ENCODE data around the gene SNX25.
A peak's percentile ranks its signal among the peaks of the same experiment; 100 is the strongest.

The SNX25 gene

GRCh38 chr4:185259719-185260118 lies 50.3 kb downstream of the SNX25 start:
- H3K27ac ChIP-seq, result peak overlapping the region; percentile 39; the same call in 1 of the 2 replicates

GRCh38 chr4:185261946-185262345 lies 52.5 kb downstream of the SNX25 start:
- no peak overlapping the region for H3K27ac ChIP-seq
- no peak for TF ChIP-seq CTCF (conservative IDR thresholded peaks at IDR 0.05)

More at GRCh38 chr4:185259719-185260118, 50.3 kb downstream of the SNX25 start:
- TF ChIP-seq CTCF (conservative IDR thresholded peaks at IDR 0.05), result no peak

GRCh38 chr4:185263419-185263818 lies 54.0 kb downstream of the SNX25 start:
- H3K27ac ChIP-seq, result no peak overlapping the region
- TF ChIP-seq CTCF (conservative IDR thresholded peaks at IDR 0.05), result no peak

- TF ChIP-seq CTCF (conservative IDR thresholded peaks at IDR 0.05), result no peak
- H3K27ac ChIP-seq, result no peak overlapping the region
Measured at GRCh38 chr4:185265942-185266341, 56.5 kb downstream of the SNX25 start.

- H3K27ac ChIP-seq, result no peak overlapping the region
- TF ChIP-seq CTCF (conservative IDR thresholded peaks at IDR 0.05), result no peak
Measured at GRCh38 chr4:185269286-185269685, 59.9 kb downstream of the SNX25 start.

- H3K27ac ChIP-seq, result no peak overlapping the region
- no peak for TF ChIP-seq CTCF (conservative IDR thresholded peaks at IDR 0.05)
Measured at GRCh38 chr4:185270037-185270436, 60.6 kb downstream of the SNX25 start.

GRCh38 chr4:185270885-185271284 lies 61.5 kb downstream of the SNX25 start:
- no peak overlapping the region for H3K27ac ChIP-seq
- TF ChIP-seq CTCF (conservative IDR thresholded peaks at IDR 0.05), result no peak

GRCh38 chr4:185272245-185272644 lies 62.8 kb downstream of the SNX25 start:
- no peak for TF ChIP-seq CTCF (conservative IDR thresholded peaks at IDR 0.05)
- no peak overlapping the region for H3K27ac ChIP-seq

Measured in VCaP (cell line).